ENCODE results near the gene VPS26C. TPM values are rescaled to one million over a fixed set of nuclear protein-coding genes. Genes with fewer than 3 reads are reported as not detected.

The VPS26C gene
- total and polyA plus RNA-seq, 4 donors, result 36.5 to 47.1 (median 39.8) TPM

GRCh38 chr21:37233551-37234146 is 33.5 kb downstream of the VPS26C start:
- Histone ChIP-seq H3K27me3 (ENCODE audit: control insufficient read depth, insufficient read depth, low read length) (no peaks in the 10 kb centered on the region), H3K4me1 (ENCODE audit: control insufficient read depth, insufficient read depth, low read length) (no peaks in the 10 kb centered on the region), H3K36me3 (ENCODE audit: control insufficient read depth, insufficient read depth, low read length) (peaks cover 45% of the 10 kb centered on the region), H3K9me3 (ENCODE audit: control insufficient read depth, insufficient read depth, low read length) (no peaks in the 10 kb centered on the region), H3K27ac (ENCODE audit: low read depth, low read length) (no peak overlapping the region), H3K4me3 (ENCODE audit: low read depth, low read length) (no peak overlapping the region)
- DNase-seq (ENCODE audit: low read depth in 4 of 6, low spot score in 6 of 6), result no peak
- 93% methylated on average over 9 of the region's 9 CpGs for WGBS (ENCODE audit: insufficient coverage)

GRCh38 chr21:37232274-37233018 is 34.7 kb downstream of the VPS26C start:
- H3K4me3 ChIP-seq (ENCODE audit: low read depth, low read length), result no peak overlapping the region
- H3K27me3 ChIP-seq (ENCODE audit: control insufficient read depth, insufficient read depth, low read length), result no peaks in the 10 kb centered on the region
- 97% methylated on average over 12 of the region's 19 CpGs for WGBS (ENCODE audit: insufficient coverage)
- DNase-seq (ENCODE audit: low read depth in 4 of 6, low spot score in 6 of 6), result no peak
- H3K4me1 ChIP-seq (ENCODE audit: control insufficient read depth, insufficient read depth, low read length), result no peaks in the 10 kb centered on the region
- H3K9me3 ChIP-seq (ENCODE audit: control insufficient read depth, insufficient read depth, low read length), result no peaks in the 10 kb centered on the region
- H3K27ac ChIP-seq (ENCODE audit: low read depth, low read length), result no peak overlapping the region
- peaks cover 54% of the 10 kb centered on the region for H3K36me3 ChIP-seq (ENCODE audit: control insufficient read depth, insufficient read depth, low read length)

- Histone ChIP-seq H3K4me1 (ENCODE audit: control insufficient read depth, insufficient read depth, low read length) (no peaks in the 10 kb centered on the region), H3K27me3 (ENCODE audit: control insufficient read depth, insufficient read depth, low read length) (no peaks in the 10 kb centered on the region), H3K27ac (ENCODE audit: low read depth, low read length) (no peak overlapping the region), H3K9me3 (ENCODE audit: control insufficient read depth, insufficient read depth, low read length) (no peaks in the 10 kb centered on the region), H3K4me3 (ENCODE audit: low read depth, low read length) (no peak overlapping the region), H3K36me3 (ENCODE audit: control insufficient read depth, insufficient read depth, low read length) (peaks cover 61% of the 10 kb centered on the region)
- WGBS (ENCODE audit: insufficient coverage), result 93% methylated on average over 16 of the region's 16 CpGs
- DNase-seq (ENCODE audit: low read depth in 4 of 6, low spot score in 6 of 6), result no peak
These were observed 35.5 kb downstream of the VPS26C start for GRCh38 chr21:37231671-37232070.

DNA sequence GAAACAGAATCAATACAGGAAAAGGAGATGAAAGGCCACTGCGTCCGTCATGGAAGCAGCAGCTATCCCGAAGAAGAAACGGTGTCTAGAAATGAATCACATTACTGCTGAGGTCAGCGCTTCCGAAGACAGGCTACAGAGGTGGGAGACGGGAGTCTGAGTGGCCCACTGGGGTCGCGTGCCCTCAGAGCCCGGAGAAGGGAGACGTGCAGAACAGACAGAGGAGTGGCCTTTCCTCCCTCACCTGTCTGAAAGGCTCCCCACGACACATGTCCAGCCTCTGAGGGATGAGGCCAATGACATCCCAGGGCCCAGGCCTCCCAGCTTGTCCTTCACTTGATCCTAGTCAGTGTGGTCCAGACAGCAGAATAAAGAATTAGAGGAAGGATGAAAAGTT is 35.9 kb downstream of the VPS26C start:
- peak in 1 of 6 donors; percentile 8 for DNase-seq (ENCODE audit: low read depth in 4 of 6, low spot score in 6 of 6)
- H3K4me1 ChIP-seq (ENCODE audit: control insufficient read depth, insufficient read depth, low read length), result no peaks in the 10 kb centered on the region
- no peak overlapping the region for H3K4me3 ChIP-seq (ENCODE audit: low read depth, low read length)
- H3K36me3 ChIP-seq (ENCODE audit: control insufficient read depth, insufficient read depth, low read length), result peaks cover 65% of the 10 kb centered on the region
- no peaks in the 10 kb centered on the region for H3K27me3 ChIP-seq (ENCODE audit: control insufficient read depth, insufficient read depth, low read length)
- no peak overlapping the region for H3K27ac ChIP-seq (ENCODE audit: low read depth, low read length)
- 77% methylated on average over 9 of the region's 12 CpGs for WGBS (ENCODE audit: insufficient coverage)
- H3K9me3 ChIP-seq (ENCODE audit: control insufficient read depth, insufficient read depth, low read length), result no peaks in the 10 kb centered on the region

DNA sequence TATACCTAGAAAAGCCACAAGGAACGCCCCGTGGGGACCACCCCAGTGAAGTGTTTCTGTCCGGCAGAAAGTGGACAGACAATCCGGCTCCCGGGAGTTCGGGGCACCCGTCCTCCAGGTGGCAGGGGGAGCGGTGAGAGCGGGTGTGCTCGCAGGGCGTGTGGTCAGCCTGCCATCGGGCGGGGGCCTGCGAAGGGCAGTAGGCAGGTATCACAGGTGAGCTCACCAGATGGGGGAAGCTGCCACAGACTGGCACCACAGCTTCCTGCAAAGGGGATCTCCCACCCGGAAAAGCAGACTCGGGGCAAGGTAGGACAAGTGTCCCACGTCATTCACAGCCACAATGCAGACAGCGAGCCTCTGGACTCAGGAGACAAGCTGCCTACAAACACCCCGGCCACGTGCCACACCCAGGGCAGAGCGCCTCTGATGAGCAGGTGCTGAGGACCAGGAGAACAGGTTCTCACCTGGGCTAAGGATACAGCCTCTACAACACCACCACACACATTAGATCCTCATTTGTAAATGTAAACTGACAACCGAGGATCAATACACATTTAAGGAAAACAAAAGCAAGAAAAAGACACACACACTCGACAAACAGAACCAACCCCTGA is 36.4 kb downstream of the VPS26C start:
- WGBS (ENCODE audit: insufficient coverage), result 95% methylated on average over 21 of the region's 23 CpGs
- no peaks in the 10 kb centered on the region for H3K27me3 ChIP-seq (ENCODE audit: control insufficient read depth, insufficient read depth, low read length)

DNA sequence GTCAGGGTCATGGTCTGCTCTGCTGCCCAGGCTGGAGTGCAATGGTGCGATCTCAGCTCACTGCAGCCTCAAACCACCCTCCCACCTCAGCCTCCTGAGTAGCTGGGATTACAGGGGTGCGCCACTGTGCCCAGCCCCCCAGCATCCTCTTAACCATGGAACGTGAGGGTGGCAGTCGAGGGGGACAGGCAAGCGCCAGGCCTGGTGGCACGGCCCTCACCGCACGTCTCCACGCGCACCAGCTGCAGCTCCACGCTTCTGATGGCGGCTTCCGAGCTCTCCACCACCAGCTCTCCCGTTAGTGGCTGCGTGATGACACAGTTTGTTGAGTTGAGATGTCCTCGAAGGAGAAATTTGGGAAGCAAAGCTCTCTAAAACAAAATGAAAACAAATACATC is 39.1 kb downstream of the VPS26C start:
- DNase-seq (ENCODE audit: low read depth in 4 of 6, low spot score in 6 of 6), result no peak
- H3K36me3 ChIP-seq (ENCODE audit: control insufficient read depth, insufficient read depth, low read length), result peaks cover 84% of the 10 kb centered on the region
- WGBS (ENCODE audit: insufficient coverage), result 97% methylated on average over 13 of the region's 16 CpGs
- H3K27me3 ChIP-seq (ENCODE audit: control insufficient read depth, insufficient read depth, low read length), result no peaks in the 10 kb centered on the region
- H3K27ac ChIP-seq (ENCODE audit: low read depth, low read length), result no peak overlapping the region
- no peaks in the 10 kb centered on the region for H3K4me1 ChIP-seq (ENCODE audit: control insufficient read depth, insufficient read depth, low read length)
- no peaks in the 10 kb centered on the region for H3K9me3 ChIP-seq (ENCODE audit: control insufficient read depth, insufficient read depth, low read length)
- no peak overlapping the region for H3K4me3 ChIP-seq (ENCODE audit: low read depth, low read length)

More for the DNA sequence above, 36.4 kb downstream of the VPS26C start:
- H3K9me3 ChIP-seq (ENCODE audit: control insufficient read depth, insufficient read depth, low read length), result no peaks in the 10 kb centered on the region
- peaks cover 70% of the 10 kb centered on the region for H3K36me3 ChIP-seq (ENCODE audit: control insufficient read depth, insufficient read depth, low read length)
- no peak overlapping the region for H3K4me3 ChIP-seq (ENCODE audit: low read depth, low read length)
- DNase-seq (ENCODE audit: low read depth in 4 of 6, low spot score in 6 of 6), result no peak
- no peaks in the 10 kb centered on the region for H3K4me1 ChIP-seq (ENCODE audit: control insufficient read depth, insufficient read depth, low read length)
- H3K27ac ChIP-seq (ENCODE audit: low read depth, low read length), result no peak overlapping the region

DNA sequence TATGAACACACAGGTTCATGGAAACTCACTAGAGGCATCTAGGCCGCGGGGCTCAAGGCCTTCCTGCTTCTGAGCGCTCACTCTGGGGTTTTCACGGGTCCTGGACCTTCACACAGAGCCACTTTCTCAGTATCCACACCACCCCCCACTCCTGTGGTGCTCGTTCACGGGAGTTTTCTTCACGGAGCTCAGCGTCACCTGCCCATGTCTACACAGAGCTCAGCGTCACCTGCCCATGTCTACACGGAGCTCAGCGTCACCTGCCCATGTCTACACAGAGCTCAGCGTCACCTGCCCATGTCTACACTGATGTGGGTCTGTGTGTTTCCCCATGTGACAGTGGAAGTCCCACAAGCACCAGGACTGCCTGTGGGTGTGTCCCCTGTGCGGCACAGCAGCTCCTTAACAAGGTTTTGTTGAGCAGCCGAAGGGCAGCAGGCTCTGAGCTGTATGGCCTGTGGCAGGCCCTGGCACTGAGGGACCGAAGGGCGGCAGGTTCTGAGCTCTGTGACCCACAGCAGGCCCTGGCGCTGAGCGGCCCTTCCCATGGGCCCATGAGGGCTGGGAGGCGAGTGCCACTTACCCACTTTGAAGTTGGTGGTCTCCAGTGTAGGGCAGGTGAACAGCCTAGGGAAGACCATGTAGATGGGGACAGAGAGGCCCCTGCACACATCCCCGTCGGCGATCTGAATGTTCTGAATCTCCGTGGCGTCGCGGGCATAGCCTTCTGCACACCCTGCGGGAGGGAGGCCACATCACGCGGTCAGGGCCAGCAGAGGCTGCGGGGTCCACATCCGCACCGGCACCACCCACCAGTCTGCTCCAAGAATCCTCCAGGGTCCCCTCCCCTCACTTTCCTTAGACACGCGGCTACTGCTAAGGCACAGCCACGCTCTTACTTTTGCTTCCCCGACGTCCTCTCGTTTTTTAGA is 39.8 kb downstream of the VPS26C start:
- Histone ChIP-seq H3K4me3 (ENCODE audit: low read depth, low read length) (no peak overlapping the region), H3K27ac (ENCODE audit: low read depth, low read length) (no peak overlapping the region), H3K36me3 (ENCODE audit: control insufficient read depth, insufficient read depth, low read length) (peaks cover 77% of the 10 kb centered on the region), H3K4me1 (ENCODE audit: control insufficient read depth, insufficient read depth, low read length) (no peaks in the 10 kb centered on the region), H3K9me3 (ENCODE audit: control insufficient read depth, insufficient read depth, low read length) (no peaks in the 10 kb centered on the region), H3K27me3 (ENCODE audit: control insufficient read depth, insufficient read depth, low read length) (no peaks in the 10 kb centered on the region)
- DNase-seq (ENCODE audit: low read depth in 4 of 6, low spot score in 6 of 6), result no peak
- WGBS (ENCODE audit: insufficient coverage), result 94% methylated on average over 37 of the region's 38 CpGs

- no peak for DNase-seq (ENCODE audit: low read depth in 4 of 6, low spot score in 6 of 6)
- Histone ChIP-seq H3K4me3 (ENCODE audit: low read depth, low read length) (no peak overlapping the region), H3K27me3 (ENCODE audit: control insufficient read depth, insufficient read depth, low read length) (no peaks in the 10 kb centered on the region), H3K27ac (ENCODE audit: low read depth, low read length) (no peak overlapping the region), H3K9me3 (ENCODE audit: control insufficient read depth, insufficient read depth, low read length) (no peaks in the 10 kb centered on the region), H3K36me3 (ENCODE audit: control insufficient read depth, insufficient read depth, low read length) (peaks cover 67% of the 10 kb centered on the region), H3K4me1 (ENCODE audit: control insufficient read depth, insufficient read depth, low read length) (peaks cover 2% of the 10 kb centered on the region)
- 99% methylated on average over 11 of the region's 18 CpGs for WGBS (ENCODE audit: insufficient coverage)
These were observed 40.9 kb downstream of the VPS26C start for GRCh38 chr21:37226041-37226920.
